Neural progenitor cell (in vitro differentiated cells): ENCODE results near the gene CABP4.

ENCODE experiments used
- EZH2phosphoT487 ChIP-seq: fragments of 200-600 bp; sonication (generic); IDR thresholded peaks from 2 replicates; pipeline ENCODE4 v1.6.1; 2017; ENCODE audit warnings: antibody characterized with exemption
- TF ChIP-seq, protein P1 (sequence below): fragments of 200-600 bp; sonication (generic); IDR thresholded peaks from 2 replicates; pipeline ENCODE4 v1.5.1; 2017; ENCODE audit warnings: antibody characterized with exemption, mild to moderate bottlenecking

GRCh38 chr11:67422891-67423290, 32.3 kb upstream of the CABP4 start:
- TF ChIP-seq, protein P1, sequence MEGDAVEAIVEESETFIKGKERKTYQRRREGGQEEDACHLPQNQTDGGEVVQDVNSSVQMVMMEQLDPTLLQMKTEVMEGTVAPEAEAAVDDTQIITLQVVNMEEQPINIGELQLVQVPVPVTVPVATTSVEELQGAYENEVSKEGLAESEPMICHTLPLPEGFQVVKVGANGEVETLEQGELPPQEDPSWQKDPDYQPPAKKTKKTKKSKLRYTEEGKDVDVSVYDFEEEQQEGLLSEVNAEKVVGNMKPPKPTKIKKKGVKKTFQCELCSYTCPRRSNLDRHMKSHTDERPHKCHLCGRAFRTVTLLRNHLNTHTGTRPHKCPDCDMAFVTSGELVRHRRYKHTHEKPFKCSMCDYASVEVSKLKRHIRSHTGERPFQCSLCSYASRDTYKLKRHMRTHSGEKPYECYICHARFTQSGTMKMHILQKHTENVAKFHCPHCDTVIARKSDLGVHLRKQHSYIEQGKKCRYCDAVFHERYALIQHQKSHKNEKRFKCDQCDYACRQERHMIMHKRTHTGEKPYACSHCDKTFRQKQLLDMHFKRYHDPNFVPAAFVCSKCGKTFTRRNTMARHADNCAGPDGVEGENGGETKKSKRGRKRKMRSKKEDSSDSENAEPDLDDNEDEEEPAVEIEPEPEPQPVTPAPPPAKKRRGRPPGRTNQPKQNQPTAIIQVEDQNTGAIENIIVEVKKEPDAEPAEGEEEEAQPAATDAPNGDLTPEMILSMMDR, result no peak
- TF ChIP-seq EZH2phosphoT487, result no peak
